ENCODE results near the gene AMN.

DNA sequence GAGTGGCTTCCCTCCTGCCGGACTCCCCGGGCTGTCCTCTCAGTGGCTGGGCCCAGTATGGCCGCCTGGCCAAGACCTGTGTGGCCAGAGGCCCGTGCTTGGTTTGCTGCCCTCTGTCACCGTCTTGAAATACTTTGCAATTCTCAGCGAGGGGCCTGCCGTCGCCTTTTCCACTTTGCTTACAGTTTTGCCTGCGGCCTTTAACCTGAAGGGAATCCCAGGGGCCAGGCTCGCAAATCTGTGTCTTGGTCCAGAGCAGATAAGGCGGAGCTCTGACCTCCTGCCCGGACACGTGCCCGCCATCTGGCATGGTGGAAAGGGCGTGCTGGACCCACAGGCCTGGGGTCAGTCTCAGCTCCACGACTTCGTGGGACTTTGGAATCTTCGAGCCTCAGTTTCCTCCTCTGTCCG is 10.9 kb upstream of the AMN start:
- TF ChIP-seq, protein P1, sequence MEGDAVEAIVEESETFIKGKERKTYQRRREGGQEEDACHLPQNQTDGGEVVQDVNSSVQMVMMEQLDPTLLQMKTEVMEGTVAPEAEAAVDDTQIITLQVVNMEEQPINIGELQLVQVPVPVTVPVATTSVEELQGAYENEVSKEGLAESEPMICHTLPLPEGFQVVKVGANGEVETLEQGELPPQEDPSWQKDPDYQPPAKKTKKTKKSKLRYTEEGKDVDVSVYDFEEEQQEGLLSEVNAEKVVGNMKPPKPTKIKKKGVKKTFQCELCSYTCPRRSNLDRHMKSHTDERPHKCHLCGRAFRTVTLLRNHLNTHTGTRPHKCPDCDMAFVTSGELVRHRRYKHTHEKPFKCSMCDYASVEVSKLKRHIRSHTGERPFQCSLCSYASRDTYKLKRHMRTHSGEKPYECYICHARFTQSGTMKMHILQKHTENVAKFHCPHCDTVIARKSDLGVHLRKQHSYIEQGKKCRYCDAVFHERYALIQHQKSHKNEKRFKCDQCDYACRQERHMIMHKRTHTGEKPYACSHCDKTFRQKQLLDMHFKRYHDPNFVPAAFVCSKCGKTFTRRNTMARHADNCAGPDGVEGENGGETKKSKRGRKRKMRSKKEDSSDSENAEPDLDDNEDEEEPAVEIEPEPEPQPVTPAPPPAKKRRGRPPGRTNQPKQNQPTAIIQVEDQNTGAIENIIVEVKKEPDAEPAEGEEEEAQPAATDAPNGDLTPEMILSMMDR (IDR thresholded peaks at IDR 0.05; ENCODE audit: low read depth, low read length, poor library complexity, severe bottlenecking), result no peak
- no peak for TF ChIP-seq EZH2phosphoT487 (IDR thresholded peaks at IDR 0.05; ENCODE audit: borderline replicate concordance, low read length)

Data from DOHH2 (cell line).